Stimulated activated CD8-positive, alpha-beta memory T cell treated with anti-CD3 and anti-CD28 coated beads, Interleukin-15, amount 100 ng/mL, for 4 hours (primary cell): Measurements from ENCODE around the gene LRRC45.
"Not testable (repeated sequence)": the region's sequence is repeated elsewhere in the genome, so short reads cannot be mapped to it uniquely, and the experiment has no call there.

ENCODE experiments used
- DNase-seq, 2 donors: peaks; one replicate each; pipeline ENCODE4 v3.0.0-alpha.2; 2020; ENCODE audit warnings: low read depth in 2 of 2

LRRC45 gene

DNA sequence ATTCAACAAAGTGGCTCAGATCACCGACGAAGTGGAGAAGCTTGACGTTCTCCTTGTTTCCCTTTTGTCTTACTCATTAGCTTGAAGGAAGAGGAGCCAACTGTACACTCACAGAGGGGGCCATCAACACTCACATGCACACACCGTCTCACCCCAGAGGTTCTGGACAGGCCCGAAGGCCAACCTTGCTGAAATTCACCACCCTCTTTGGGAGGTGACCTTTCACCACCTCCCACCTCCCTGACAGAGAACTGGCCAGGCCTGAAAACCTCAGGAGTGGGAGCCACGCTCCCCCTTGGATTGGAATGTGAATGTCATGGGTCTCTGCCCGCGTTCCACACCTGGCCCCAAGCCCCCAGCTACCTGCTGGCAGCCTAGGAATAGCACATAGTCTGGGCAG, 12.4 kb downstream of the LRRC45 start:
- DNase-seq, result no peak

DNA sequence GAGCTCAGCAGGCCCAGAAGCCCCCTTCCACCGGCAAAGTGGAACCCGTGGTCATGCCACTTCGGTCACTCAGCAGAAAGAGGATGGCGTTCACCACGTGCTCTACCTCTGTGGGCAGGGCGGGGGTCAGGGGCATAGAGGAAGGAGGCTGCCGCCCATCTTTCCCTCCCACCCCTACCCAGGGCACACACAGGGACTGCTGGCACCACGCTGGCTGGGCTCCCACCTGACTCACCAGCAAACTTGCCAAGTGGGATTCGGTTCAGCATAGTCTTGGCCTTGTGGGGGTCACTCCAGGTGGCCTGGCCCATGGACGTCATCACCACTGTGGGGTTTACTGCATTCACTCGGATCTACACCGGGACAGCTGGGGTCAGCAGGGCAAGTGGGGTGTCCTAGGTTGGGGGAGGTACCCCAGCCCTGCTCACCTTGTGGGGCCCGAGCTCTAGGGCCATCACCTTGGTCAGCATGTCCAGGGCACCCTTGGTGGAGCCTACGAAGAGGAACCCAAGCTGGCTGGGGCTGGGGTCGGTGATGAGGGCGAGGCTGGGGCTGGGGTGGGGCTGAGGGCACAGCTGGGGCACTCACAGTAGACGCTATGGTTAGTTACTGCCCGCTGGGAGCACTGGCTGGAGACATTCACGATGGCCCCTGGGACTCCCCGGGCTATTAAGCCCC, 13.0 kb downstream of the LRRC45 start:
- no peak for DNase-seq

DNA sequence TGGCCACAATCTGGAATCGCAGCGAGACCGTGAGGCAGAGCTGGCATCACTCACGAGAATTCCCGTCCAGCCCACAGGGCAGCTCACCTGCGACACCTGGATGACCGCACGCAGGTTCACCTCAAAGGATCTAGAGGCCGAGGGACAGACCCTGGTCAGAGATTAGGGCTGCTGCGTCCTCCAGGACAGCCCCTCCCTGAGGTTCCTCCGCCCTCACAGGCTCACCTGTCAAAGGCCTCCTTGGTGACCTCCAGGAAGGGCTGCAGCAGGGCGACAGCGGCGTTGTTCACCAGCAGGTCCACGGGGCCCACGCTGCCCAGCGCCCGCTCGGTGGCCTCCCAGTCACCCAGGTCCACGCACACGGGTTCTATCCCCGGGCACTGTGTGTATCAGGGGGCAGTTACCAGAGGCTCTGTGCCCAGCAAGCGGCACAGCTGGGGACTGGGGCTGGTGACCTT, 13.6 kb downstream of the LRRC45 start:
- DNase-seq, result no peak

DNA sequence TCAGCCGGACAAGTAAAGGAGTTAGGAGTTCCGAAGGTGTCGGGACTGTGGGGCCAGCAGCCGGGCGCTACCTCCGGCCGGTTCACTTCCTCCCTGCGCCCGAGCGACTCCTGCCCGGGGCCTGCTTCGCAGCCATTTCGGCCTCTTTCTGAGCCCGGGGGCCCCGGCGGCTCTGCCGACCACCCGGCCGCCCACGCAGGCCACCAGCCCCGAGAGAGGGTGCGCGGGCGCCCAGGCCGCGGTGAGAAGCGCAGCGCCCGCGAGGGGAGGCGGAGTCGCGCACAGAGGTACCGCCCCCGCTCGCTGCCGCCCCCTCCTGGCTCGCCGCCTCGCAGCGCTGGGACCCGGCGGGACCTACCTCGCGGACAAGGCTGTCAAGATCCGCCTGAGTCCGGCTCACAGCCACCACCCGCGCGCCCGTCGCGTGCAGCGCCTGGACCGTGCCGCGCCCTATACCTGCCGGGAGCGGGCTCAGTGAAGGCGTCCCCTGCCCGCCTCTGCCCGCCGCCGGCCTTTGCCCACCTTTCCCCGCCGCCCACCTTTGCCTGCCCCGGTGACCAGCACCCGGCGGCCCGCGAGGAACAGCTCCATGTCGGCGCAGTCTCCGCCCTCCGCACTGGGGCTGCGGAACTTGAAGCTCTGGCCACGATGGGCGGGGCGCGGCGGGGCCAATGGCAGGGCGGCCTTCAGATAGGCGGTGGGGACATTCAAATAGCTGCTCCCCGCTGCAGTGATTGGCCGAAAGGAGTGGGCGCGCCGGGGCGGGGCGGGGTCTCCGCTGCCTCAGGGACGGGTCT, 14.2 kb downstream of the LRRC45 start, which contains the start of gene DCXR:
Gene DCXR, minus strand, starts transcription at position 606 of the 797 bp plus-strand sequence. Its CDS starts 15 bp downstream, at position 591.
- peak; percentile 82 to 87 for DNase-seq

DNA sequence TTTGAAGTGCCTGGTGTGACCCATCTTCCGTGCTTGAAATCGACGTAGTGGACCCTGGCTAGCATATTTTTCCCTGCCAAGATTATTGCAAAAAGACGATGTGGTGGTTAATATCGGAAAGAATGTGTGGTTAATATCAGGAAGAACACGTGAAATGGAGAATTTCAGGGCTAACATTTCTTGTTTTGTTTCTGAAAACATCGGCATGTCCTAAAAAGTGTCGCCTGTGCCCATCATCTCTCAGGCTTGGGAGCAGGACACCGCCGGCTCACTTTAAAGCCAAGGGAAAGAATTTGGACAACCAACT, 14.7 kb downstream of the LRRC45 start:
- no peak for DNase-seq

DNA sequence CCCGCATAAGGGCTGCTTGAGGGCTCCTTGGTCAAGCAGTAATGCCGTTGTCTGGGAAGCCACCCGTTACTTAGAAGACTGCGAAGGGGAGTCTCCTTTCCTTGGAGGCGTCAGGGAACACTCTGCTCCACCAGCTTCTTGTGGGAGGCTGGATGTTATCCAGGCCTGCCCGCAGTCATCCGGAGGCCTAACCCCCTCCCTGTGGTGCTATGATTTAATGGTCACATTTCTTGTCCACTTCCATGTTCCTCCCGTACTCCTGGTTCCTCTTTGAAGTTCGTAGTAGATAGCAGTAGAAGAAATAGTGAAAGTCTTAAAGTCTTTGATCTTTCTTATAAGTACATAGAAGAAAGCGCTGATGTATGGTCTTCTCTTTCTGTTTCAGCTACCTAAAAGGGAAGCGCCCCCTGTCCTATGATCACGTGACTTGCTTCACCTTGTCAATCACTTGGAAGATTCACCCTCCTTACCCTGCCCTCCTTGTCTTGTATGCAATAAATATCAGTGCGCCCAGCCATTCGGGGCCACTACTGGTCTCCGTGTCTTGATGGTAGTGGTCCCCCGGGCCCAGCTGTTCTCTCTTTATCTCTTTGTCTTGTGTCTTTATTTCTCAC, 15.8 kb downstream of the LRRC45 start:
- DNase-seq, result not testable (repeated sequence)

DNA sequence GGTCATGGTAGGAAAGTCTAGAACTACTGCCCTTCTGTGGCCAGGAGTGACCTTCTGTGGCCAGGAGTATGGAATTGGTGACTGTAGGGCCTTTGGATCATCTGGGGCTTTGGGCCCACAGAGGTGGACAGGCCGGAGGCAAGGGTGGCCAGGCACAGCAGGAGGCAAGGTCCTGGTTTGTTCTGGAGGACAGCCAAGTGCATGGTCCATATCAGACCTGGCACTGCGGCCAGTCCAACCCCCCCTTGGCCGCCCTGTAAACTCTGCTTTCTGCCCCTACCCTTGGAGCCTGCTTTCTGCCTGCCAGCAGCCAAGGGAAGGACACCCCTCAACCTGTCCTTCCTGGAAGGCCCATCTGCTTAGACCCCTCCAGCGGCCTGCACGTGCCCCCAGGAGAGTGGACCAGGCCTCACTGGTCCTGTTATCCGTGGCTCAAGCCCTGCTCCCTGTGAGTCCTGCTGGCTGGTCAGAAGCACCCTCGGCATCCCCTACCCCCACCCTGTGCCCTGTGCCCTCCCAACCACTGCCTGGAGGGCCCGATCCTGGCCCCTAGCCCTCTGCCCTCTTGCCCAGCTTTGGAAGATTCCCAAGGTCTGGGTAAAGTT, 16.7 kb downstream of the LRRC45 start:
- DNase-seq, result no peak

DNA sequence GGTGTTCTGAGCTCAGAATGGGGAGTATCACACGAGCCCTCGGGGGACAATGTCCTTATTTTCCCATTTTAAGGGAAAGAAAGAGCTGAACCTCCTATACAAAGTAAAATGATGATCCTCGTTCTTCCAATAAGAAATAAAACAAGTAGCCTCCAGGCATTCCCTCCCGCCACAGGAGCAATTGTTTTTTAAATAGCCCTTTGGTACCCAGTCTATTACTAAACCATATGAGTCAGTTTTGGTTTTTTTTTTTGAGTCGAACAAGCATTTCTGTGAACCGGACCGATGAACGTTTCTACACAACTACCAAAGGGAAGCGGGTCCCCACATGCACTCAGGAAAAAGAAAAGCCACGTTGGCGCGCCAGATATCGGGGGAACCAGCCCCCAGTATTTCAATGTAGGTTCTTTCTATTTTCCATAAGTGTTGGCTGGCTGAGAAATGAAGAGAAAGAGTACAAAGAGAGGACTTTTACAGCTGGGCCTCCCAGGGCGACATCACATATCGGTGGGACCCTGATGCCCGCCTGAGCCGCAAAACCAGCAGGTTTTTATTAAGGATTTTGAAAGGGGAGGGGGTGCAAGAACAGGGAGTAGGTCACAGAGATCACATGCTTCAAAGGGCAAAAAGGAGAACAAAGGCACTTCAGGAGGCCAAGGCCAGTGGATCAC, 18.2 kb downstream of the LRRC45 start:
- DNase-seq, result no peak

DNA sequence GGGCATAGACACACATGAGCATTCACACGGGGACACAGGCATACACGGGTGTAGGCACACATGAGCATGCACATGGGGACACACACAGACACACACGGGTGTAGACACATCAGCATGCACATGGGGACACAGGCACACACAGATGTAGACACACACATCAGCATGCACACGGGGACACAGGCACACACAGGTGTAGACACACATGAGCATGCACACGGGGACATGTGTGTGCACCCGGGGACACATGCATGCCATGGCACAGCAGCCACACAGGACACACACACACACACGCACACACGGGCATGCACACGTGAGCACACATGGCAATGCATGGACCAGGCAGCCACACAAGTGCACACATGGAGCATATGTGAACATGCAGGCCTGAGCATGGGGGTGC, 19.5 kb downstream of the LRRC45 start:
- no peak for DNase-seq

DNA sequence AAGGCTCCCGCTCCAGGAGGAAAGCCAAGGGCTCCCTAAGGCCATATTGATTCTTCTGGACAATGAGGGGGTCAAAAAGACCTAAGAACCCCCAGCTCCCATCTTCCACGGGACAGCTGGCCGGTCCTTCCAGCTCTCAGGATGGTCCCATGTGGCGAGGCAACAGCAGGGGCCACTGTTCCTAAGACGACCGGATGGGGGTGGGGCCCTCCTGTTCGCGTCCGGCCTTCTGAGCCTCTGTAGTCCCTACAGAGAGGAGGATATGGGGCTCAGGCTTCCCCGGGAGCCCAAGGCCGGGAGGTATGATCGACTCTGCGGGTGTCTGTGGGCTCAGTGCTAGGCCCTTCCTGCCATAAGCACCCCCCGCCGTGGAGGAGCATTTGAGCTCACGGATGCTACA, 20.4 kb downstream of the LRRC45 start:
- no peak for DNase-seq

DNA sequence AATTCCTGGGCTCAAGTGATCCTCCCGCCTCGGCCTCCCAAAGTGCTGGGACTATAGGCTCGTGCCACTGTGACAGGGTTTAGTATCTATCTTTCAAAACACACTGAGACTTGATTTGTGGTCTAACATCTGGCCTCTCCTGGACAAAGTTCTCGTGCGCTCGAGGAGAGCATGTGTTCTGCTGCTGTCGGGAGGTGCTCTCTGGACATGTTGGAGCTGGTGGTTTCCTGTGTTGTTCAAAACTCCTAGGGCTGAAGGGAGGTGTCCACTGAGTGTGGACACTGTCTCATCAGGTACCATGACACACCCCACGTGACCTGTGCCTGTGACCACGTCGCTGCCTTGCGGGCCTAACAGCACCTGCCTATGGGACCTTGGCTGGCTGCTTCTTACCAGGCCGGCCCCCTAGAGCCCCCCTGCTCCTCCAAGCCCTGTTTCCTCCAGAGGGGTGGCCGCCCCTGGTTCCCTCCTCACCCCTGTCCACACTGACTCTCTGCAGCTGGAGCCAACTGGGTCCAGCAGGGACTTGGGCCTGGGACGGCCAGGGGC, 22.9 kb downstream of the LRRC45 start:
- DNase-seq, result no peak

DNA sequence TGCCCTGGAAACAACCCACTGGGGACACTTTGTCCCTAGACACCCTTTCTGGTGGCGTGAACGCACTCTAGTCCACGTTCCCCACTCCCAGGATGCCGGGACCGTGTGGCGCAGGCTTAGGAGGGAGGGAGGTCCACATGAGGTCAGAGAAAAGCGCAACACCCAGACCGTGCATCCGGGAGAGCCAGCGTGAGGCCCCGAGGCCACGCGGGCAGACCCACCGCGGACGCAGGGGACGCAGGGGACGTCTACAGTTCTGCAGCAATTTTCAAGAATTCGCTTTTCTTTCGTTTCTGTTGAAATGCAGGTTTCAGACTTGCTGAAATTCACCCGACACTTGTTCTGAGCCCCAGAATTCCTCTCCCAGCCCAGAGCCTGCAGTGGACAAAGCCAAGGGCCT, 23.8 kb downstream of the LRRC45 start:
- no peak for DNase-seq

DNA sequence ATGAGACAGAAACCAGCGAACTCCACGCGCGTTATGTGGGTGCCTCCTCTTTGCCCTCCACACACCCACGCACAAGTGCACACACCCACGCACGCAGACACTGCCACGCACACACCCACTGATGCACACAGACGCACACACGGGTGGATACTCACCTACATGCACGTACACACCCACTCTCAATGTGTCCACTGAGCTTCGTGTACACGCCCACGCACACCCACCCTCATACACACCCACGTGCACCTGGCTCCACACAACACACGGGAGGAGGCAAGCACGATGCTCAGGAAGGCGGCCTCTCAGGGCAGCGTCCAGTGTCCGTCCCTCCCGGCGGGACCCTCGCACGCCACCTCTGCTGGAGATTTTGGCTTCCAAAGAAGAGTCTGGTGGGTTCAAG, 24.3 kb downstream of the LRRC45 start:
- no peak for DNase-seq

DNA sequence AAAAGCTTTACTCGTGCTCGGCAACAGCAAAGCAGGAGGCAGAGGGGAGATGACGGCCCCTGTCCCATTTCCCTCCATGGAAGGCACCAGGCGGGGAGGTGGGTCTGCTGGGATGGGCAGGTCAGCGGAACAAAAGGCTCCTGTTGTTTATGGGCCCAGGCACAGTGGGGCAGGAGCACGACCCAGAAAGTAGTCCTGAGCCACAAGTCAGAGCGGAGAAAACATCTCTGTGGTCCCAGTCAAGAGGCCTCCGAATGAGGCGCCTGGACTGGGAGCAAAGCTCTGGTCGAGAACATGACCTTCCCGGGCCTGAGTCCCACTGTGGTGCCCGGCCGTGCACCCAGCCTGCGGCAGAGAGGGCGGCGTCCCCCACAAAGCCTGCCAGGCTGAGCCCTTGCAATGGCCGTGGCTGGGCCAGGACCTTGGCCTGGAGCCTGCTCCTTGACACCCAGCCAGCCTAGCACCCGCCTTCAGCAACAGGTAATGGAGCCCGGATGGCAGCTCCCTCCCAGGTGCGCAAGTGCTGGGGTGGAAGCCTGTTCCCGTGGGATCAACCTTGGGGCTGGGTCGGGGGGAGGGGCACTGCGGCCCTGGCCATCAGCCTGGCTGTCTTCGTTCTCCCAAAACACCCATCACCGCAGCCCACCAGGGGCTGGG, 24.9 kb downstream of the LRRC45 start:
- no peak for DNase-seq

DNA sequence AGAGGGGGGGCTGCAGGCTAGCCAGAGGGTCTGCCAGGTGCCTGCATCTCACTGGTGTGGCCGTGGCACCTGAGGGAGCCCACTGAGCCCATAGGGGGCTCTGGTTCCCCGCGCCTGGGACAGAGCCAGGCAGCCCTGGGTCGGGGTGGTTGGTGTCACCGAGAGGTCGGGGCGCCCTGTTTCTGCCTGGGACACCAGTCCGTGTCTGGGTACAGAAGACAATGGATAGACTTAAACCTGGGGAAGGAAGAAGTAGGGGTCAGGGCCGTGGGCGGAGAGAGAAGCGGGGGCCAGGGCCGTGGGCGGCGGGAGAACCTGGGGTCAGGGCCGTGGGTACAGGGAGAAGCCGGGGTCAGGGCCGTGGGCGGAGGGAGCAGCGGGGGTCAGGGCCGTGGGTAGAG, 25.5 kb downstream of the LRRC45 start:
- DNase-seq, result no peak

DNA sequence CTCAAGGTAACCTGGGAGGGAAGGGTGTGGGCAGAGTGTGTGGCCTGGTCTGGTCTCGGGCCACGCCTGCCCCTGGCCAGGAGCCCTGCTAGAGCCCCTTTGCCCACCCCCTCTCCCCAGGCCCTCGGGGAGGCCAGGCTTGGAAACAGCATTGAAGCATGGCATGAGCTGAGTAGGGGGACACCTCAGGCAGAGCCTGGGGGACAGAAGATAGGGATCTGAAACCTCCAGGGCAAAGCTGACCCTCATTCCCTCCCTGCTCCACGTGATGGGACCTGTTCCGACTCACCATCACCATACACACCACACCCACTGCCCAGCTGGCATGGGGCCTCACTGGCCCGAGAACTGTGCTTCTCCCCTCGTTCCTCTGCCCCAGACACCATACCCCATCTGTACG, 26.0 kb downstream of the LRRC45 start:
- no peak for DNase-seq

DNA sequence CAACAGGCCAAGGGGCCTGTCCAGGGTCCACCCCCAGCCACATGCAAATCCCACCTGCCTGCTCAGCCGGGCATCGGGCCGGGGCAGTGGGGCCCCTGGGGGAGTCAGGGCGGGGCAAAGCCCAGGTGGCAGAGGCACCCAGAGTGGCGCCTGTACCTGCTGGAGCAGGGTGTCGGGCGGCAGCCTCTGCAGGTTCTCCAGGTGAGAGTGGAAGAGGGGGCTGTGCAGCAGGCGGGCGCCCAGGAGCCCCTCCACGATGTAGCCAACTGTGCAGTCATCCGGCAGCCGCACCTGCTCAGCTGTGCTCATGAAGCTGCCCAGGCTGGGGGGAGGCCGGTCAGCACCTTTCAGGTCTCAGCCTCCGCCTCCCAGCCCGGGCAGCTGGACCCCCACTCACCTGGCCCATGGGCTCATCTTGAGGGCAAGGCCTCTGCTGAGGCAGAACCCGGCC, 26.4 kb downstream of the LRRC45 start:
- no peak for DNase-seq

DNA sequence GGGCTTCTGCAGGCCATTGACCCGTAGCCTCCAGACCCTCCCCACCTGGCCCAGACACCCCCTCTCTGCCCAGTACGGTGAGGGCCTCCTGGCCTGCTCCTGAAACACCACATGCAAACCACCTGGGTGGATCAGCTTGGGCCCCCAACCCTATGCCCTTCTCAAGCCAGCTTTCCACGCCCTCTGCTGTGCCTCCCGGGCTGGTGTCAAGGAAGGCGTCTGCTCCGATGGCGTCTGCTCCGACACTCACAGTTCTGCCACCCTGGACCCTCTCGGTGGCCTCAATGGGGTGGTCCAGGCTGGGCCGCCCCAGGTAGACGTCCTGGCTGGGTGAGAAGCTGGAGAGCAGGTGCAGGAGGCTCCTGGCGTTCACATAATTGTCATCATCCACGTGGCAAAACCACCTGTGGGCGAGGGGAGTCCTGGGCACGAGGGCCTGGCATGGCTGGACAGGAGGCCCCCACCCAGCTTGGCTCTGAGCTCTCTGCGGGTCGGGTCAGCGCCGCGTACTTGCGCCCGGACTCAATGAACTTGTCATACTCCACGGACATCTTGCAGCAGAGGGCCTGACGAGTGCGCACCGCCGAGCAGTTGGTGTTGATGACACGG, 27.2 kb downstream of the LRRC45 start:
- no peak for DNase-seq

DNA sequence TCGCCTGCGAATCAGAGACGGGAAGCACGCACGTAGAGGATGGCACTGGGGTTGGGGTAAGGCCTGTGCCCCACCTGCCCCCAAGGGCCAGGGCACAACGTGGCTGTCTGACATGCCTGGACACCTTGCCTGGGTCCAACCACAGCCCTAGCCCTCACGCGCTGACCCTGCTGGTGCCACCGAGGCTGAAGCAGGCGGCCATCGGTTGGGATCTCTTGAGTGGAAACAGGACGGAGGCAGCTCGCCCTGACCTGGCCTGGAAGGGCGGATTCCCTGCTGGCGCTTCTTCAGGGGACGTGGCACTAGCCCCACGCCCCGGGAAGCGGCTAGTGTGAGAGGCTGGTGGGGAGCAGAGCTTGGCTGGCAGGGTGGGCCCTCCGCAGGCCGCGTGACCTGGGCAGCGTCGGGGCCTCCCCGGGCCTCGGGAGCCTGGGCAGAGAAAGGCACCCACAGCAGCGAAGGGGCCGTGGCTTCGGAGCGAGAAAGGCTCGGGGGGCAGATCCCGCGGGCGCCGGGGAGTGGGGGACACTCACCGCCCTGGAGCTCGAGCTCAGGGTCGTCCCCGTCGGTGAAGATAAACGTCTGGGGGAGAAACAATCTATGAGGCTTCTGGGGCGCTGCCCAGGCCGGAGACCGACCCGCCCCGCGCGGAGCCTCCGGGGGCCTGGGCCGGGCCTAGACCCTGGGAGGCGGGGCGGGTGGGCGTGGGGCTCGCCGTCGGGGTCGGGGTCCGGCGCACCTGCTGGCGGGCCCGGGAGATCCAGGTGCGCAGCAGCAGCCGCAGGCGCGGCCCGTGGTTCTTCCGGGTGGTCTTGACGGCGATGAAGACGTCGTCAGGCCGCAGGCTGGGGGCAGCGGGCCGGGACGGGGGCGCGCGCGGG, 27.9 kb downstream of the LRRC45 start:
- DNase-seq, result no peak
